Measurements from ENCODE around the gene ANKRD29. TPM values are rescaled to one million over a fixed set of nuclear protein-coding genes. Genes with fewer than 3 reads are reported as not detected.

The ANKRD29 gene
- total and polyA plus RNA-seq, 9 of the 15 experiments (the other 6 are each of a cell fraction or from before 2014, with no cell fraction given), result 0.36 TPM; not detected in 8

GRCh38 chr18:23712445-23712844, 49.7 kb upstream of the ANKRD29 start (continued):
- TF ChIP-seq SIX5 (IDR thresholded peaks at IDR 0.05; ENCODE audit: borderline replicate concordance in 1 of 2, insufficient read depth in 1 of 2, low read depth in 1 of 2, low read length in 2 of 2) (no peak), PHF8 (IDR thresholded peaks at IDR 0.05; ENCODE audit: borderline replicate concordance, low read length) (no peak)

GRCh38 chr18:23711426-23711825, 48.7 kb upstream of the ANKRD29 start:
- H3K9me1 ChIP-seq (ENCODE audit: control insufficient read depth, insufficient read depth, low read length), result no peaks in the 10 kb centered on the region
- H3K9me3 ChIP-seq (replicated peaks; ENCODE audit: control insufficient read depth, insufficient read depth, low read depth, low read length), result no peaks in the 10 kb centered on the region
- WGBS (ENCODE audit: insufficient coverage, low coverage, missing lambda C conversion rate), result 18% methylated on average over 1 of the region's 1 CpG
- H4K20me1 ChIP-seq (replicated peaks; ENCODE audit: control insufficient read depth, insufficient read depth, low read length), result no peaks in the 10 kb centered on the region
- ATAC-seq (no peak), FAIRE-seq (no peak), DNase-seq (ENCODE audit: extremely low read depth in 1 of 4, low spot score in 3 of 4) (no peak)
- BruUV-seq (replicated peaks), result no TSS peak
- H3K36me3 ChIP-seq (ENCODE audit: control insufficient read depth, insufficient read depth, low read length), result no peaks in the 10 kb centered on the region
- TF ChIP-seq RBM14 (IDR thresholded peaks at IDR 0.05; ENCODE audit: borderline replicate concordance, insufficient read depth, low read depth, low read length), result no peak
- TF ChIP-seq NCOA4 (IDR thresholded peaks at IDR 0.05; ENCODE audit: partially characterized antibody), result no peak
- no peak for TF ChIP-seq CLOCK (CRISPR knock-in tag; IDR thresholded peaks at IDR 0.05; ENCODE audit: borderline replicate concordance)
- TF ChIP-seq KLF16 (IDR thresholded peaks at IDR 0.05), result no peak
- TF ChIP-seq CHCHD3 (CRISPR knock-in tag; IDR thresholded peaks at IDR 0.05), result no peak
- no peak for TF ChIP-seq ZNF436 (CRISPR knock-in tag; IDR thresholded peaks at IDR 0.05)
- no peak for TF ChIP-seq NCOA6 (IDR thresholded peaks at IDR 0.05)
- TF ChIP-seq PHTF2 (CRISPR knock-in tag; IDR thresholded peaks at IDR 0.05), result no peak
- TF ChIP-seq STAT5B (CRISPR knock-in tag; IDR thresholded peaks at IDR 0.05), result no peak
- TF ChIP-seq, protein P1, sequence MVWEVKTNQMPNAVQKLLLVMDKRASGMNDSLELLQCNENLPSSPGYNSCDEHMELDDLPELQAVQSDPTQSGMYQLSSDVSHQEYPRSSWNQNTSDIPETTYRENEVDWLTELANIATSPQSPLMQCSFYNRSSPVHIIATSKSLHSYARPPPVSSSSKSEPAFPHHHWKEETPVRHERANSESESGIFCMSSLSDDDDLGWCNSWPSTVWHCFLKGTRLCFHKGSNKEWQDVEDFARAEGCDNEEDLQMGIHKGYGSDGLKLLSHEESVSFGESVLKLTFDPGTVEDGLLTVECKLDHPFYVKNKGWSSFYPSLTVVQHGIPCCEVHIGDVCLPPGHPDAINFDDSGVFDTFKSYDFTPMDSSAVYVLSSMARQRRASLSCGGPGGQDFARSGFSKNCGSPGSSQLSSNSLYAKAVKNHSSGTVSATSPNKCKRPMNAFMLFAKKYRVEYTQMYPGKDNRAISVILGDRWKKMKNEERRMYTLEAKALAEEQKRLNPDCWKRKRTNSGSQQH (CRISPR knock-in tag; IDR thresholded peaks at IDR 0.05), result no peak
- intact Hi-C loops (cut with micrococcal nuclease) (no loop called here), in situ Hi-C loops (cut with MboI) (loop anchor here (10.0 kb wide), 1 partner anchor 207 kb away; the partner anchor contains the start of gene RMC1)
- POLR2A ChIA-PET, result interaction anchor here (0.6 kb wide), 1 partner anchor 215 kb away, joined by 3 read pairs; no protein-coding TSS in a partner anchor
- H3K27me3 ChIP-seq (ENCODE audit: control insufficient read depth in 2 of 2, insufficient read depth in 2 of 2, low read length in 2 of 2), result peaks cover 6% of the 10 kb centered on the region in 2 experiments; a peak in 4 of 5 replicates
- H3K4me2 ChIP-seq (ENCODE audit: insufficient read depth, low read length), result no peak overlapping the region
- no peak overlapping the region for H3K27ac ChIP-seq (ENCODE audit: extremely low read depth, low read depth, low read length)
- H2AFZ ChIP-seq (ENCODE audit: low read depth, low read length), result no peak overlapping the region
- H3K4me3 ChIP-seq, result no peak overlapping the region
- no peaks in the 10 kb centered on the region for H3K79me2 ChIP-seq (ENCODE audit: control insufficient read depth, insufficient read depth, low read length)
- CTCF ChIA-PET (ENCODE audit: low intra/inter-chr PET ratio), result no interaction called here
- no peak overlapping the region for H3K9ac ChIP-seq (ENCODE audit: insufficient read depth in 1 of 2, low read depth in 2 of 2, low read length in 2 of 2)
- peaks cover 0 to 7% of the 10 kb centered on the region in 2 experiments; a peak in 1 of 5 replicates for H3K4me1 ChIP-seq (replicated peaks in 1 of 2; ENCODE audit: control insufficient read depth in 2 of 2, insufficient read depth in 2 of 2, low read length in 2 of 2)
